Occipital lobe (tissue), 2 donors: ENCODE measurements around the gene PSPH. TPM values are rescaled to one million over a fixed set of nuclear protein-coding genes. Genes with fewer than 3 reads are reported as not detected.
A peak's percentile ranks its signal among the peaks of the same experiment; 100 is the strongest.
"Not testable (repeated sequence)": the region's sequence is repeated elsewhere in the genome, so short reads cannot be mapped to it uniquely, and the experiment has no call there.

Experiments used
- DNase-seq: peaks from one replicate; lab custom pipeline; 2025; lab: John Stamatoyannopoulos, UW
- total RNA-seq: library from RNA; depleted of rRNA; stranded (reverse); fragments of >200 nt; gene quantifications from one replicate; pipeline ENCODE4 v1.2.3, GENCODE V29; 2014

The PSPH gene
- 19.8 TPM for total RNA-seq

- DNase-seq, result peak; percentile 95
Observed at GRCh38 chr7:56051339-56052191, at the start of gene PSPH, which contains the start of gene CCT6A. Gene PSPH (minus strand): TSS chr7:56051444. CDS start chr7:56021212, 30,232 bp downstream. Gene CCT6A (plus strand): TSS chr7:56051765. CDS start chr7:56051849, 84 bp downstream.

- DNase-seq, result no peak
Observed at GRCh38 chr7:56099653-56100052, 48.4 kb upstream of the PSPH start.

- not testable (repeated sequence) for DNase-seq
Observed at GRCh38 chr7:56098187-56099008, 47.2 kb upstream of the PSPH start.

- no peak for DNase-seq
Observed at GRCh38 chr7:56097700-56098099, 46.5 kb upstream of the PSPH start.

GRCh38 chr7:56092789-56093531 lies 41.7 kb upstream of the PSPH start, which contains the start of gene PHKG1:
Gene PHKG1 (minus strand): TSS chr7:56092952. CDS start chr7:56088941, 4,011 bp downstream.
- DNase-seq, result peak; percentile 58

- not testable (repeated sequence) for DNase-seq
Observed at GRCh38 chr7:56092388-56092787, 41.1 kb upstream of the PSPH start.

GRCh38 chr7:56091591-56091990 lies 40.3 kb upstream of the PSPH start:
- DNase-seq, result no peak

- no peak for DNase-seq
Observed at GRCh38 chr7:56087445-56087844, 36.2 kb upstream of the PSPH start.

GRCh38 chr7:56086761-56087160 lies 35.5 kb upstream of the PSPH start:
- DNase-seq, result no peak

- no peak for DNase-seq
Observed at GRCh38 chr7:56083150-56083785, 32.0 kb upstream of the PSPH start.

GRCh38 chr7:56081626-56082340 lies 30.5 kb upstream of the PSPH start:
- no peak for DNase-seq

GRCh38 chr7:56080726-56081435 lies 29.6 kb upstream of the PSPH start:
- DNase-seq, result not testable (repeated sequence)

- peak; percentile 60 for DNase-seq
Observed at GRCh38 chr7:56079450-56080185, 28.4 kb upstream of the PSPH start.

GRCh38 chr7:56078196-56078595 lies 27.0 kb upstream of the PSPH start:
- DNase-seq, result no peak

- DNase-seq, result no peak
Observed at GRCh38 chr7:56077681-56078080, 26.4 kb upstream of the PSPH start.

- DNase-seq, result peak; percentile 68
Observed at GRCh38 chr7:56074371-56074791, 23.1 kb upstream of the PSPH start.

GRCh38 chr7:56066376-56066775 lies 15.1 kb upstream of the PSPH start:
- DNase-seq, result not testable (repeated sequence)

- peak; percentile 88 for DNase-seq
Observed at GRCh38 chr7:56063882-56064625, 12.8 kb upstream of the PSPH start, which contains the start of gene SUMF2. Gene SUMF2 (plus strand): TSS chr7:56064286. CDS start chr7:56064312, 26 bp downstream.
